Neutrophil (primary cell): ENCODE results near the gene RAB3GAP1.

Experiments used
- H3K27ac ChIP-seq: fragments of 200-600 bp; sonication (generic); 2 replicates; pipeline ENCODE4 v1.5.1; 2016; ENCODE audit warnings: mild to moderate bottlenecking, moderate library complexity
- H3K27me3 ChIP-seq: fragments of 200-600 bp; sonication (generic); 2 replicates; pipeline ENCODE4 v1.6.0; 2016; ENCODE audit warnings: mild to moderate bottlenecking
- H3K36me3 ChIP-seq: fragments of 200-600 bp; sonication (generic); 2 replicates; pipeline ENCODE4 v1.5.1; 2017
- H3K4me1 ChIP-seq, 2 experiments: fragments of 200-600 bp in 1 of 2; sonication (generic) in 1 of 2; 1 replicate in 1 of 2; 2 replicates in 1 of 2; pipeline versions ENCODE4 v1.5.1 to v1.6.1; 2013 to 2016; ENCODE audit warnings: low read depth in 1 of 2, low read length in 1 of 2, mild to moderate bottlenecking in 1 of 2, moderate library complexity in 1 of 2; ENCODE audit not compliant: control insufficient read depth in 1 of 2, insufficient read depth in 1 of 2
- H3K4me3 ChIP-seq, 2 experiments: fragments of 200-600 bp in 1 of 2; sonication (generic) in 1 of 2; 1 replicate in 1 of 2; 2 replicates in 1 of 2; pipeline ENCODE4 v1.5.1; 2013 to 2016; ENCODE audit warnings: low read depth in 1 of 2, low read length in 1 of 2, mild to moderate bottlenecking in 1 of 2, moderate library complexity in 1 of 2
- H3K9me3 ChIP-seq: fragments of 200-600 bp; sonication (generic); 2 replicates; pipeline ENCODE4 v1.5.1; 2016
- TF ChIP-seq, protein P1 (sequence below): fragments of 200-600 bp; sonication (generic); IDR thresholded peaks from 2 replicates; pipeline ENCODE4 v1.5.1; 2016; ENCODE audit warnings: antibody characterized with exemption

RAB3GAP1 gene

DNA sequence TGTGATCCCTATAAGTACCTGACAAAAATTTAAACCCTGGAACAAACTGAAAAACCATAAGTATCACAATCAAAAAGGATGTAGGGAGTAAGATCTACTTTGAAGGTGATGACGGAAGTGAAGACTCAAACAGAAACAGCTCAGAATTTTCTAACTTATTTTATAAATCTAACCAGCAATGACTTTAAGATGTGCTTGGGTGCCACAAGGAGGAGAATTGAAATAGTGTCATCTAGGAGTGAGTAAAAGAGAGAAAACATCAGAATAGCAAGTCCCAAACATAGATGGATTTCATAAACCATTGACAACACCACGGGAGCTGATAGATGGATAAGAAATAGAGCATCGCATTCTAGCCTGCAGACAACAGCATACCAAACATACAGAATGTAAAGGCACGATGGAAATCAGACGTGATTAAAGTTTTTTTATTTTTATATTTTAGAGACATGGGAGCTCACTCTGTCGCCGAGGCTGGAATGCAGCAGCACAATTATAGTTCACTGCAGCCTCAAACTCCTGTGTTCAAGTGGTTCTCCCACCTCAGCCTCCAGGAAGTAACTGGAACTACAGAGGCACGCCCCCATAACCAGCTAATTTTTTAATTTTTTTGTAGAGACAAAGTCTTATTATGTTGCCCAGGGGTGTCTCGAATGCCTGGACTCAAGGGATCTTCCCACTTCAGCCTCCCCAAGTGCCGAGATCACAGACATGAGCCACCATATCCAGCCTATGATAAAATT is 41.7 kb upstream of the RAB3GAP1 start:
- Histone ChIP-seq H3K4me1 (no peaks in the 10 kb centered on the region), H3K9me3 (no peaks in the 10 kb centered on the region), H3K27me3 (peaks cover 13% of the 10 kb centered on the region), H3K27ac (no peak overlapping the region), H3K4me3 (no peak overlapping the region), H3K36me3 (no peaks in the 10 kb centered on the region)
- TF ChIP-seq, protein P1, sequence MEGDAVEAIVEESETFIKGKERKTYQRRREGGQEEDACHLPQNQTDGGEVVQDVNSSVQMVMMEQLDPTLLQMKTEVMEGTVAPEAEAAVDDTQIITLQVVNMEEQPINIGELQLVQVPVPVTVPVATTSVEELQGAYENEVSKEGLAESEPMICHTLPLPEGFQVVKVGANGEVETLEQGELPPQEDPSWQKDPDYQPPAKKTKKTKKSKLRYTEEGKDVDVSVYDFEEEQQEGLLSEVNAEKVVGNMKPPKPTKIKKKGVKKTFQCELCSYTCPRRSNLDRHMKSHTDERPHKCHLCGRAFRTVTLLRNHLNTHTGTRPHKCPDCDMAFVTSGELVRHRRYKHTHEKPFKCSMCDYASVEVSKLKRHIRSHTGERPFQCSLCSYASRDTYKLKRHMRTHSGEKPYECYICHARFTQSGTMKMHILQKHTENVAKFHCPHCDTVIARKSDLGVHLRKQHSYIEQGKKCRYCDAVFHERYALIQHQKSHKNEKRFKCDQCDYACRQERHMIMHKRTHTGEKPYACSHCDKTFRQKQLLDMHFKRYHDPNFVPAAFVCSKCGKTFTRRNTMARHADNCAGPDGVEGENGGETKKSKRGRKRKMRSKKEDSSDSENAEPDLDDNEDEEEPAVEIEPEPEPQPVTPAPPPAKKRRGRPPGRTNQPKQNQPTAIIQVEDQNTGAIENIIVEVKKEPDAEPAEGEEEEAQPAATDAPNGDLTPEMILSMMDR, result no peak

DNA sequence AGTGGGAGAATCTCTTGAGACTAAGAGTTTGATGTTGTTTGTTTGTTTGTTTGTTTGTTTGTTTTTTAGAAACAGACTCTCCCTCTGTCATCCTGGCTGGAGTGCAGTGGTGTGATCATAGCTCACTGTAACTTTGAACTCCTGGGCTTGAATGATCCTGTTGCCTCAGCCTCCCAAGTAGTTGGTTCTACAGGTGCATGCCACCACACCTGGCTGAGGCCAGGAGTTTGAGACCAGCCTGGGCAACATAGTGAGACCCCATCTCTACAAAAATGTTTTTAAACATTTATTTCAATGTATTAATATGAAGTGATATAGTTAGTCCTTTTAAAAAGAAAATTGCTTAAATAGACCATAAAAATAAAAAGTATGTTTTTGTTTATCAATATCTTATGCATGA is 40.5 kb upstream of the RAB3GAP1 start:
- TF ChIP-seq, protein P1, result no peak
- Histone ChIP-seq H3K27me3 (no peaks in the 10 kb centered on the region), H3K27ac (no peak overlapping the region), H3K36me3 (no peaks in the 10 kb centered on the region), H3K4me3 (no peak overlapping the region), H3K9me3 (no peaks in the 10 kb centered on the region), H3K4me1 (no peaks in the 10 kb centered on the region)

DNA sequence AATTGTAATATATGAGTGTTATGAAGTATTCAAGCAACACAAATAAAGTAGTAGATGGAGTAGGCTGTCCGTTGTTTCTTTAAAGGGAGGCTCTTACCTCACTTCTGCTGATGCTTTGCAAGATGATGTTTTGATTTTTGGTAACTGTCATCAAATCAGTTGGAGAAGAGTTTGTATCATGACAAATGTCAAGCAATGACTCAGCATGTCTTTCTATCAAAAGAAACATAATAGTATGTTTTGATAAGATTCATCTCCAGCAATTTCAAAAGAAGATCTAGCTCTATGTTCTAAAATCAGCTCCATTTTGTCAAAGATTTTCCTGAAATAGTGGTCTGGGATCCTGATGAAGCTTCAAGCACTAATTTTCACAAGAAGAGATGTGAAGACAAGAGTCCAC is 30.5 kb upstream of the RAB3GAP1 start:
- H3K27me3 ChIP-seq, result no peaks in the 10 kb centered on the region
- H3K36me3 ChIP-seq, result no peaks in the 10 kb centered on the region
- TF ChIP-seq, protein P1, result no peak
- no peak overlapping the region for H3K4me3 ChIP-seq
- H3K27ac ChIP-seq, result no peak overlapping the region
- H3K4me1 ChIP-seq, result no peaks in the 10 kb centered on the region
- H3K9me3 ChIP-seq, result no peaks in the 10 kb centered on the region

DNA sequence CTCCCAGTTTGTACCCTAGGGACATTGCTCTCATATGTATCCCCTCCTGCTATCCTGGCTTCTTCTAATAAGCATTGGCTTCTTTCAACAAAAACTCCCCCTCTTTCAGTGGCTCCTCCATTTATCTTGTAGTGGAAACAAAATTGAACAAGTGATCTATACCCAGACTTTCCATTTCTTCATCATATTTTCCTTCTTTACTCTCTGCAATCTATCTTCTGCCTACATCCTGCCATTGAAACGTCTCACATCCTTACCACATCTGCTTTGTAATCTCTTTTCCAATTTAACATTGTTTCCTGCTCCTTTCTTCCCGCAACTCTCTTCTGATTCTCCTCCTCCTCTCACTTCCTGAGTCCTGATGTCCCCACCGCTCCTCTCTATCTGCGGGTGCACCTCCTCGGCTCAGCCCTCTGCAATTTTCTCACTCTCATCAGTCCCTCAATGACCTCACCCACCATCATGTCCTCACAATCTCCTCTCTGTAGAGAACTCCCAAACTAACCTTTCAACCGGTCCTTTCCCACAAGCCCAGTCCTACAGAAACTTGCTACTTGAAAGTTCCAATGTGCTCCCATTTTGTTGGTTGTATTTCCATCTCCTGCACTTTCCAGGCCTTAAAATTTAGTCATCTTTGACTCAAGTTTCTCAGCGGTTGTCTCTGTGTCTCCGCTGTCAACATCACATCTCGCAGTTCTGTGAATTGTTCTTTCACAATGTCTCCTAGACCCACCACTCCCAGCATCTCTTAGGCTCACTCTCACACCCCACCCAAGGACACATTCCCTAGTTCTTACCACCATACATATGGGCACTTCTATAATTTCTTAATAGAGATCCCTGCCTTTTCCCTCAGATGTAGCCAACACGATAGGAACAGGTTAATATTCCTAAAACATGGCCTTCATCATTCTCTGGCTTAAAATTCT is 28.9 kb upstream of the RAB3GAP1 start:
- Histone ChIP-seq H3K36me3 (no peaks in the 10 kb centered on the region), H3K27me3 (no peaks in the 10 kb centered on the region), H3K4me3 (no peak overlapping the region), H3K4me1 (no peaks in the 10 kb centered on the region), H3K9me3 (no peaks in the 10 kb centered on the region), H3K27ac (no peak overlapping the region)
- TF ChIP-seq, protein P1, result no peak

DNA sequence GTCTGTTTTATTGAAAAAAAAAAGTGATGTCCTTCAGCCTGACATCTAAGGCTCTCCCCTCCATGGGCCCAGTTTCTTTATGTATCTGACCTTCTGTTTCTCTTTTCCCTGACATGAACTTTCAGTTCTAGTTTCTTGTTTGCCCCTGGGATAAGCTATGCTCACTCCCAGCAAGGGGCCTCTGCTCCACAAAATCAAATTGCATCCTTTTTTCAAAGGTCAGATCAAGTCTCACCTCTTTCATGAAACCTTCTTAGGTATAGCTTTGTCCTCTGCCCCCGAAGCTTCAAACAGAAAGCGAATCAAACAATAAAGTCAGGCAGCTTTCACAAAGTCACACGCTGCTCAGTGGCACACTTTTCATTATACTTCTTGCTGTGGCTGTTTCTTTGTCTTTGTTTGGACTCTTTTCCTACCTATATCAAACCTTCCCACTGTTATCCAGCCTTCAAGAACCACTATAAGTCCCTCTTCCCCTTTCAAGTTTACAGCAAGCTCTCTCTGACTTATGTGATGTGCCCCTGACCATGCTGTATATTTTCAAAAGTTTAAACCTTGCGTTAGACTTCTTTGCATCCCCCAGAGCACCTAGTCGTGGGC is 28.1 kb upstream of the RAB3GAP1 start:
- Histone ChIP-seq H3K9me3 (no peaks in the 10 kb centered on the region), H3K36me3 (no peaks in the 10 kb centered on the region), H3K4me3 (no peak overlapping the region), H3K27me3 (no peaks in the 10 kb centered on the region), H3K4me1 (no peaks in the 10 kb centered on the region), H3K27ac (no peak overlapping the region)
- TF ChIP-seq, protein P1, result no peak
